GM18873 (cell line): ENCODE results near the gene TCF12.
A peak's percentile ranks its signal among the peaks of the same experiment; 100 is the strongest.

Source experiments
- ATAC-seq: cut with Tn5 transposase; IDR thresholded peaks from one replicate; pipeline ENCODE4 v1.9.1; 2021; ENCODE audit warnings: mild to moderate bottlenecking, moderate library complexity, moderate number of reproducible peaks; ENCODE audit not compliant: unreplicated experiment, low FRiP score

The TCF12 gene

DNA sequence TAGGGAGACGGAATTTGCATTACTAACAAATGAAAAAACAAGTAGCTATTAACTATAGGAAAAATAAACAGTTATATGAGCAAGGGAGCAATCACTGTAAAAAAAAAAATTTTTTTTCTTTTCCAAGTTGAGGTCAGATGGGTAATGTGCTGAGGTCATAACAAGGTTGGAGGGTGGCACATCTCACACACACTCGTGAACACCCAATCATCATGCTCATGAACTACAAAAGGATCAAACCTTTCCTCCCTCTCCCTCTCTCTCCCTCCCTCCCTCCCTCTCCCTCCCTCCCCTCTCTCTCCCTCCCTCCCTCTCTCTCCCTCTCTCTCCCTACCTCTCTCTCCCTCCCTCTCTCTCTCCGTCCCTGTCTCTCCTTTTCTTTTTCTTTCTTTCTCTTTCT, 360.0 kb downstream of the TCF12 start:
- no peak for ATAC-seq

DNA sequence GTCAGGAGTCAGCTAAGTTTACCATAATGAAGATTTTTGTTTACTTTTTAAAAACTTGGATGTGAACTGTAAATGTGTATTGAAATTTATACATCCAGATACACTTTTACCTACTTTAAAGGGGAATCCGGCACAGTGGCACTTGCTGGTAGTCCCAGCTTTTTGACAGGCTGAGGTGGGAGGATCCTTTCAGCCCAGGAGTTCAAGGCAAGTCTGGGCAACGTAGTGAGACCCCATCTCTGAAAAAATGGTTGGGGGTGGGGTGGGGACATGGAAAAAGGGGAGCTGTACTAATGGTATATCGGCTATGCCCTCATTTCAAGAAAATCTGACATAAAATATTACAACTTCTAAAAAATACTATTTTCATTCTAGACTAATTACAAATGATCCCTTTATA, 362.0 kb downstream of the TCF12 start:
- no peak for ATAC-seq

DNA sequence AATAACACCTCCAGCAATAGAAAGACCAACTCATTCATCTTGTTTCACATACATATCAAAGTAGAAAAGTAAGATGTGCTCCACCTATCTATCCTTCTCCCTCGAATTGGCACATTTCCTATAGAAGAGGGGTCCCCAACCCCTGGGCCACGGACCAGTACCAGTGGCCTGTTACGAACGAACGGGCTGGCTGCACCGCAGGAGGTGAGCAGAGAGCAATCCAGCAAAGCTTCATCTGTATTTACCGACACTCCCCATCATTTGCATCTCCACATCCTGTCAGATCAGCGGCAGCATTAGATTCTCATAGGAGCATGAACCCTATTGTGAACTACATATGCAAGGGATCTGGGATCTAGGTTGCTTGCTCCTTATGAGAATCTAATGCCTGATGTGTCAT, 362.9 kb downstream of the TCF12 start:
- ATAC-seq: peak; percentile 61

DNA sequence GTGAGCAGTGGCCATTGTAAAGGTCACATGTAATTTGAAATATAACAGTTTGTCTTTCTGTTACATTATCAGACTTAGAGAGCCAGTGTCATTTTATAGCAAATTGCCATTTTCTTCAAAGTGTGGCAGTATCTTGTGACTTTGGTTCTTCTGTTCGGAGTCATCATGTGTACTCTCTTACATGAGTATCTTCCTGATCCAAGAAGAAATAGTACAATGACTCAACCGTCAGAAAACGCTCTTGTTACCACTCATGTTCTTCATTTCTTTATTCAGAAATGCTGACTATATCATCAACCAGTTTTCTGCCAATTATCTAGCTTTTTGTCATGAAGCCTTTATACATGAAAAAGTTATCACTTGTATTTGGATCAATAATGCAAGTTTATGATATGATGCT, 364.2 kb downstream of the TCF12 start:
- no peak for ATAC-seq

DNA sequence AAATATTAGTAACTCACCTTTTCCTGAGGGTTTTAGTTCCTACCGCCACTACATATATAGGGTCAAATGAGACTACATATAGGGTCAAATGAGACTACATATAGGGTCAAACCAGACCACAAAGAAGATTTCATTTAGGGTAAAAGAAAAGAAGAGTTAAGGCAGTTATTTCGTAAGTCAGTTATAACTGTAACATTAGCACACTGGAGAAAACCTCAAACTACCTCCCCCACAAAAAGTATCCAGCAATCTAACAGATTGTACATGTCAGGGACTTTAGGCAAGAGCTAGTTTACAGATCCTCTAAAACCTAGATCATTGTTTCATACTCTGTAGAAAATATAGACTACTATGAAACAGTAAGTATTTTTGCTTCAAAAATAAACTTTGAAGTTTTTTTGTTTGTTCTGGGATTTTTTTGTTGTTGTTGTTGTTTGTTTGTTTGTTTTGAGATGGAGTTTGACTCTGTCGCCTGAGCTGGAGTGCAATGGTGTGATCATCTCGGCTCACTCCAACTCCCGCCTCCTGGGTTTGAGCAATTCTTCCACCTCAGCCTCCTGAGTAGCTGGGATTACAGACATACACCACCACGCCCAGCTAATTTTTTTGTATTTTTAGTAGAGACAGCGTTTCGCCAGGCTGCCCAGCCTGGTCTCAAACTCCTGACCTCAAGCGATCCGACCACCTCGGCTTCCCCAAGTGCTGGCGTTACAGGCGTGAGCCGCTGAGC, 365.5 kb downstream of the TCF12 start:
- ATAC-seq: no peak

DNA sequence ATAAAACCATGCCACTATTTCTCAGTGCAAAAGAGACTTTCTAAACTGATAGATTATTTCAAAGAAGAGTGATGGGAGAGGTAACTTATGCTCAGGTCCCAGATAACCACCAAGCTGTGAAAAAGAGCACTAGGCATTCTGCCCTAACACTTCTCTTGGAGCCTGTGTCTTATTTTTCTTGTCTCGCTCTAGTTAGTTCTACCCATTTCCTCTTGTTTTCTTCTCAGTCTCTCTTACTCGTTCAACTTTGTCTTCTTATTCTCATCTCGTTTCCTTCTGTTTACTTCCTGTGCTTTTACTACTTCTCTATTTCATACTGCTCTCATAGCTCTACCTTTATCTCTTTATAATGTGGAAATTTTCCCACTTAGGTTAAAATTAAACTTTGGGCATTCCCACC, 366.1 kb downstream of the TCF12 start:
- ATAC-seq: peak; percentile 40

DNA sequence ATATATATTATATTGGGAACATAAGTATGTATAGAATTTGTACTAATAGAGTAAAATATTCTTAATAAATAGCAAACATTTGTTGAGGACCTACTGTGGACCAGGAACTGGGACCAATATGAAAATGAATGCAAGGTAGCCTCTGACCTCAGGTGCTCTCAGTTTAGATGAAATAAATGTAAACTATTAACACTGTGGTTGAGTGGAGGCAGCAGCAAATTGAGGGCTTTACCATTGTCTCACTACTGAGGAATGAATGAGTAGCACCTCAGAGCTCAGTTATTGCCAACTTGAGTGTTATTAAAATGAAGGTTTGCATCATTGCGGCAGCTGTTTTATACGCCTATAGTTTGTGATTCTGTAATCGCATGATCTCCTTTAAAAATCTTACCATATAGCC, 366.9 kb downstream of the TCF12 start:
- ATAC-seq: no peak

DNA sequence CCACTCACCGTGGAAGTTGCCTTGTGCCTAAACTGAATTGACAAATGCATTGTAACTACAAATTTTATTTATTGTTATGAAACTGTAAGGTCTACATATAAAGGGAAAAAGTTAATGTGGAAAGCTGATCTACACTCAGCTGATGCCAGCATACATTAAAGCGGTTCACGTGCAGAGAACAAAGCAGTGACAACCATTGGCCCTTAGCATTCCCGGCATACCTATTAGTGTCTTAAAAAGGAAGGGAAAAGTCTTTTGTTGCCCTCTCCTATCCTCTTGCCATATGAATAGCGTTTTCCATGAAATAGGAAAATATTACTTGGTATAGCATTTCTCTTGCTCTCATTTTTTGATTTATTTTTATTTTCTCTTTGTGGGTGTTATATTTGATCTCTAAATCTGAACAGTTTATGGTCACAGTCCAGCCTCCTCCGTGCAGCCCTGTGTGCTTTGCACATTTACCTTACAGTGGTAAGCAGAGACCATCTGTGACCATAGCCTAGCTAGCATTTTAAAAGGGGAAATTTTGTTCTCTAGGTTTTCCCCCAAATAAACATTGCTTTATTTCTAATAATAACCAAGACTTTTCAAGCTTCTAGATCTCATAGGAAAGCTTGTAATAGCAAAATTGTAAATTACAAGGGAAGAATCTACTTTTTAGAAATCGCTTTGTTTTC, 368.1 kb downstream of the TCF12 start:
- no peak for ATAC-seq

DNA sequence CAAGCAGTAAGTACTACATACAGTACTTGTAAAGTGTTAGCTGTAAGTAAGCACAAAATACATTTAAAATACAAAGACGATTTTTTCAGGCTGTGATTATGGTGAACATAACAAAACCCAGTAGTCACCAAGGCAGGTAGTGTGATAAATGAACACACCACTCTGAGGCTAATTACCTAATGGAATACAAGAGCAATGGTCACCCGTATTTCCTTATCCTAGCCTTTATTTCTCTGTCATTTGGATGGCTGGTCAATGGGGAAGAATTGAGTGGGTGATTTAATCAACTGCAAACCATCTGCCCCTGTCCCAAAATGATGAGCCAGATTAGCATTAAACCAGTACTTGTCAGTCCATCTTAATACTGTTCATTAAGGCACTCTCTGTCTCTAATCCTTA, 368.7 kb downstream of the TCF12 start:
- ATAC-seq: no peak

DNA sequence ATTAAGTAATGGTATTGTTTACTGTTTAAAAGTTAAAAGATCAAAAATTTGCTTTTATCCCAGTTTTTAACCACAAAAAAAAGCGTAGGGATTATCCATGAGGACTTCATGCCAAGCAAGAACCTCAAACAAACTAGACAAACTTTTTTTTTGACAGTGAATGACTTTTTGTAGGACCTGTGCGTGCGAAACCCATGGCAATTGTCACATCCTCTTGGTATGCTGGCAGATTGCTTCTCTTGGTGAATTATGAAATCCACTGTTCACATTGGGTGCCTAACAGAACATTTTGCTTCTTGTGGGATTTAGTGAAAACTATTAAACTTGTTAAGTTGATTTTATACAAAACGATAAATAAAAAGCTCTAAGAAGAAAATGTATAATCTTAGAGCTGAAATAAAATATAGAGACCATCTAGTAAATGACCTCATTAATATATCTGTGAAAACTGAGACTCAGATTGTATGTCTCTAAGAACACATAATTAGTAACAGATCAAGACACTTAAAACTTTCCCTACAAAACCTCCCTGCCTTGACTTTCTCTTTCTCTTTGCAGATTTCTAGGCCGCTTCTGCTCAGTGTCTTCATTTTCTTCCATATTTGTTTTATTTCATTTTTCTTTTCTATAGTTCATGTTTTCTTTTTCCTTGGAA, 370.6 kb downstream of the TCF12 start:
- no peak for ATAC-seq

DNA sequence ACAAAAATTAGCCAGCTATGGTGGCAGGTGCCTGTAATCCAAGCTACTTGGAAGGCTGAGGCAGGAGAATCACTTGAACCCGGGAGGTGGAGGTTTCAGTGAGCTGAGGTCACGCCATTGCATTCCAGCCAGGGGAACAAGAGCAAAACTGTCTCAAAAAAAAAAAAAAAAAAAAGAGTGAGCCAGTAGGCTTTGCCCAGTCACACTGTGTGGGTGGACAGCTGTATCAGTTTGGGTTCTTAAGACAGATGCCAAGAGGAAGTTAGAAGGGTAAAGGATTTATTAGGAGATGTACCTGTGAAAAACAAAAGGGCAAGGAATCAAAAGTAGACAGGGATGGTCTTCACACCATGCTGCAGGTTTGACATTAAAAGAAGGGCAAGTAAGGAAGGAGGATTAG, 371.7 kb downstream of the TCF12 start:
- ATAC-seq: no peak

DNA sequence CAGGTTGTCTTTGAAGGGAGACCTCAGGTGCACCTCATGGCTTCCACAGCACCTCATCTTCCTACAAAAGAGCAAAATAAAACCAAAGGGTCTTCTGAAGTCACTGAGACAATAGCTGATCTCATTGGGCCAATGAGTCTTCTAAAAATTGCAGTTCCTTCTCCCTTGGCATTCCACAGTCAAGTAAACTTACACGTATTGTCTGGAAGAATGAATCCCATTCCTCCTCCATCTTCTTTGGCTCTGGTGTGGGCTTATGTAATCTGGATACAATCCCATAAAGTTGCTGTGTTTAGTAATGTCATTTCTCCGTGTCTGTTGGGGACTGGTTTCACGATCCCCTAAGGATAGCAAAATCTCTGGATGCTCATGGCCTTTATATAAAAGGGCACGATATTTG, 372.4 kb downstream of the TCF12 start:
- no peak for ATAC-seq

DNA sequence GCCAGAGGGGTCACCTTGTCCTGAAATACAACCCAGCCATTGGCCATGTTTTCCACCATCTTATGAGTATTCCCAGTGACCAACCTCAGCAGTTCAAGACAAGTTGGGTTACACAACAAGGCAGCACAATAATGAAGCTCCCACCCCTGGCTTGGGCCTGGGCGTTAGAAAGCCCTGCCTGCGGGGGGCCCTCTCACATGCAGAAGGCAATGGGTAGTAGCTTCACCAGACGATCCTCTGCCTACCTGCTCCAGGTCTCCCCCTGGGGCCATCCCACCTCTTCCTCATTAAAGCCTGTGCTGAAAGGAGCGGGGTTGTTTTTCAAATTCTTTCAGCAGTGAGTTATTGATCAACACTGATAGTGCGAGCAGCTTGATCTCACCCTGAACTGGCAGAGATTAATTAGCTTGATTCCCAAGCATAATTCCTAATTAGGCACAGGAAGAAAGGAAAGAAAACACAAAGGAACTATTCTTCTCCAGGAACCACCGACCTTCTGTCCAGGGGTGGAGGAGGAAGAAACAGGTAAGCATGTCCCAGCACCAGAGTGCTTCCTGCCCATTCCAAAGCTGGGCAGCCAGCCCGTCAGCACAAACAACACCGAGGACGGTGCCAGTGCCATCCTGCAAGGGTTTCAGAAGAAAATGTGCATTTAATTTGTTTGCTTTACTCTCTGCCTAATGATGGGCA, 378.2 kb downstream of the TCF12 start:
- ATAC-seq: no peak

DNA sequence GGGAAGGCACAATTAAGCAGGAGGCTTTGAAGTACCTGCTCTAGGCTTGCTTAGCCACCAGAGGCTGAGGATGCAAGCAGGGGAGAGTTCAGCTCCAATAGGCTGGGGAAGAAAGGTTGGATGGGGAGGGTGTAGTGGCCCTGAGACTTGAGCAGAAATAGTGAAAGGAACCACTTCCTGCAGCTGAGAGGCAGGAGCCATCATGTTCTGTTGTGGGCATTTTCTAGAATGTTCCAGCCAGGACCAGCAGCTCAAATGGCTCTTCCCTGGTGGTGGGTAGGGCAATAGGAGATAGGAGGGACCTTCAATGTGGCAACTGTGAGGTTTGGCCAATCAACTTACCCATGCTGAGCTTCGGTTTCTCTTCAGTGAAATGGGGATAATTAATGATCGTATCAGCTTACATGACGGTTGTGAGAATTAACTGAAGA, 378.7 kb downstream of the TCF12 start:
- ATAC-seq: no peak

DNA sequence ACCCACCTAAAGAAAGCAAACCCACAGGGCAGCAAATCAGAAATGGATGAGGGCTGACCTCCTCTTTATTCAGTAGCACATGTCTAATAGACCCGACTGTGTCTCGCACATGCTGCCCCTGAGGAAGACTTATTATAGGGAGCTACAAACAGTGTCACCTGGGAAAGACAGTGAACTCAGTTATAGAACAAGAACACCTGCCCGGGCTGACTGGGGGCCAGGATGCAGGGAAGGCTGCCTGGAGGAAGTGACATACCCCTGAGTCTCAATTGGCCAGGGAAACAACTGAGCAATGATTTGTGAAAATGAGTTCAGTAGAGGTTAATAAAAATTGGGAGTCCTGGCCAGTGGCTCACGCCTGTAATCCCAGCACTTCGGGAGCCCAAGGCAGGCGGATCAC, 379.2 kb downstream of the TCF12 start:
- no peak for ATAC-seq

DNA sequence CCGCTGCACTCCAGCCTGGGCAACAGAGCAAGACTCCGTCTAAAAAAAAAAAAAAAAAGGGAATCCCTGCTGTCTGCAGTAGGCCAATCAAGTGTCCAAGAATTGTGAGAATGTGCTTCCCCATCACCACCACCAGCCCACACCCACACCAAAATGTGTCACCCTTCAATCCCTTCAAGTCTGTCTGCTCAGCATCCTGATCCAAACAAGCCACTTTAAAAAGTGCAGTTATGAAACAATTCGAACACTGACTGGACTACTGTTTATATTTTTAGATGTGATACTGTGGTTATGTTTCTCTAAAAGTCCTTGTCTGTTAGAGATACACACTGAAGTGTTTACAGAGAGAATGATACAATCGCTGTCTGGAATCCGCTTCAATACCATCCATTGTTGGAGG, 379.8 kb downstream of the TCF12 start:
- ATAC-seq: no peak

DNA sequence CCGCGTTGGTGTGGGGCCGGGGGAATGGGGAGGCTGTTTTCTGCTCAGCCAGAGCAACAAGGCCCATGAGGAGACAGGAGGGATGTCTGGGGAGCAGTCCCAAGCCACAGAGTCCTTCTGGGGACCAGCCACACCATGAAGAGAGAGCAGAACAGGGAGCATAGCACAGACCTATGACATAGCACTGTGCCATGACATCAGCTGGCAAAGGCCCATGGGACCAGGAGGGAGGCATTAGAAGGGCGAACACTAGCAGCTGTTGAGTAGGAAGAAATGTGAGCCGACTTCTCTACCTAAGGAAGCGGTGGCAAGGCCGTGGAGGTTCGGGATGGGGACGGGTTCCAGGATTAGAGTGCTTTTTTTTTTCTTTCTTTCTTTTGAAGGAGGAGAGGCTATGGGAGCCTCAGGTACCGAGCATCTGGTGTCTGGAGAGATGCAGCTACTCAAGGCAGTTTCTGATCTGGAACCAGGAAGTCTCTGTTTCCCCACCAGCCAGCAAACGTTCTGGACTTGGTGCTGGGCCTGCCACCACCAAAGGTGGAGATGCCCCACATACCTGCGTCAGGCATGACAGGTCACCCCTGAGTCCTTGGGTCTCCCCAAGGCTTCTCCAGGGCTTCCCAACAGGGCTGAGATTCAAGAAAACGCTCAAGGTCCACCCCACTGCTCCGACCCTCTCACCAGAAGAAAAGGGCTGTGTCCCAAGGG, 380.6 kb downstream of the TCF12 start:
- ATAC-seq: no peak

DNA sequence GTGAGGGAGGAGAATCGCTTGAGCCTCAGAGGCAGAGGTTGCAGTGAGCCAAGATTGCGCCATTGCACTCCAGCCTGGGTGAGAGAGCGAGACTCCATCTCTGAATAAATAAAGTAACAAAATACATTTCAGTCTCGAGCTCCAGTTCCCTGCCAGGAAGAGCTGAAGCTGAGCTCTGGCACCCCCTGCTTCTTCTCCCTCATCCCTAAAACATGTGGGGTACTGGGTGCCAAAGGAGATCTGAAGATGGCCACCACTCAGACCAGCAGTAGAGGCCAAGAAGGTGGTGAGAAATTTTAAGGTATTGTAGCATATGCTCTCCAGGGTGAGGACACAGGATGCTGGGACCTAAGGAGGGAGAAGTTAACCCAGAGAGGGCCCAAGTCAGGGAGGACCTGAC, 382.9 kb downstream of the TCF12 start:
- no peak for ATAC-seq

DNA sequence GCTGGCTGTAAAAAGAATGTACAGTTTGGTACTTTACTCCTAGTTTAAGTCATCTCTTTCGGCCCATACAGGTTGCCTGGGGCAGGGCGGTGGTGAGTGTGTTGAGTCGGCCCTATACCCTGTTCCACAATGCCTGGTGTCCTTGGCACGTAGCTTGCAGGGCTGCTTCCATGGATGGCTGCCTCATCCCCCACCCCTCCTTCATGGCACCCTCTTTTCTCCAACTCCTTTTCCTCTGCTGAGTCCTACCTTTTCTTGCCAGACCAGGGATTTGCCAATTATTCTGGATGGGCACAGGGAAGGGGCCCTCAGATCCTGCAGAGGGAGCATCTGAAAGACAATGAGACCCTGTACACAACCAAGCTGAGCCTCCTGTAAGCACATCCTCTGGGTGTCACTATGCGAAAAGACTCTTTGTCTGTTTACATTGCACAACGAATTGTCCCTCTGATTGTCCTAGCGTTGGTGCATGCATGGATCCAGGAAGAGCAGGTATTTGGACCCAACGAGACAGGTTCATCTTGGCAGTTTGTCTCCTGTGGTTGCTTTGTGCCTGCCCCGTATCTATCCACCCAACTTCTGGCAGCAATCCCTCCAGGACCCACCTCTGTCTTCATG, 384.3 kb downstream of the TCF12 start:
- no peak for ATAC-seq

DNA sequence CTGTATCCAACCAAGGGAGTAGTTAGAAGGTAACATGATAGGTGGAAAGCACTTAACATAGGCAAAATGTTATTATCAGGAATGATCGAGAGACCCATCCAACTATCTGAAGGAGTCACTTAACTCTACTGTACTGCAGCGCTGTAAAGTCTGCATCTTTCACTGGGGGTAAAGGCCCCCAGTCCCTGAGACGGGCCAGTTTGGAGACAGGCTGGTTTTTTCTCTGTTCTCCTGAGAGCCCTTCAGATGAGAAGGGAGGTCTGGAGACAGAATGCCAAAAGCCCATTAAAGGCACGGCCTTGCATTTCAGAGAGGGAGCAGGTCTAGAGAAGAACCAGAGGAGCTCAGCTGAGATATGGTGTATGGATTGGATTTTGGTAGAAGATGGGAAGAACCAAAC, 386.6 kb downstream of the TCF12 start:
- ATAC-seq: no peak
